Osteocyte (in vitro differentiated cells): ENCODE data around the gene SEMA3A. TPM values are rescaled to one million over a fixed set of nuclear protein-coding genes. Genes with fewer than 3 reads are reported as not detected.
"Not testable (repeated sequence)": the region's sequence is repeated elsewhere in the genome, so short reads cannot be mapped to it uniquely, and the experiment has no call there.

ENCODE experiments used
- DNase-seq: peaks from one replicate; pipeline ENCODE4 v3.0.0; 2021; ENCODE audit warnings: mixed read lengths; ENCODE audit not compliant: unreplicated experiment; ENCODE audit errors: extremely low spot score
- H3K27ac Mint-ChIP-seq: one replicate; pipeline ENCODE4 v1.8.0; 2021; ENCODE audit warnings: mild to moderate bottlenecking, mixed read lengths; ENCODE audit not compliant: unreplicated experiment
- H3K27me3 Mint-ChIP-seq: one replicate; pipeline ENCODE4 v1.8.0; 2021; ENCODE audit warnings: mixed read lengths; ENCODE audit not compliant: unreplicated experiment
- H3K36me3 Mint-ChIP-seq: one replicate; pipeline ENCODE4 v1.8.0; 2021; ENCODE audit warnings: mixed read lengths; ENCODE audit not compliant: unreplicated experiment
- H3K4me1 Mint-ChIP-seq: one replicate; pipeline ENCODE4 v1.8.0; 2021; ENCODE audit warnings: mixed read lengths; ENCODE audit not compliant: unreplicated experiment
- H3K4me3 Mint-ChIP-seq: one replicate; pipeline ENCODE4 v1.8.0; 2021; ENCODE audit warnings: mild to moderate bottlenecking, moderate library complexity, mixed read lengths; ENCODE audit not compliant: unreplicated experiment
- H3K9me3 Mint-ChIP-seq: one replicate; pipeline ENCODE4 v1.8.0; 2021; ENCODE audit warnings: mixed read lengths; ENCODE audit not compliant: unreplicated experiment
- CTCF ChIP-seq: fragments of 200-600 bp; sonication (generic); IDR thresholded peaks from 2 replicates; pipeline ENCODE4 v1.5.0; 2021; ENCODE audit warnings: antibody characterized with exemption, mild to moderate bottlenecking, moderate library complexity
- total RNA-seq: library from RNA; stranded (reverse); gene quantifications from 2 replicates; pipeline ENCODE4 v1.2.1, GENCODE V29; 2021

Gene SEMA3A
- total RNA-seq, 1 donor from 2014 or later, result 2.4 TPM

- H3K9me3 Mint-ChIP-seq, result peaks cover 3% of the 10 kb centered on the region
- DNase-seq, result no peak
- H3K4me1 Mint-ChIP-seq, result peaks cover 50% of the 10 kb centered on the region
- H3K27ac Mint-ChIP-seq, result peak overlapping the region; percentile 87
- no peaks in the 10 kb centered on the region for H3K36me3 Mint-ChIP-seq
- no peaks in the 10 kb centered on the region for H3K27me3 Mint-ChIP-seq
- H3K4me3 Mint-ChIP-seq, result peak overlapping the region; percentile 24
- TF ChIP-seq CTCF, result no peak
Measured at GRCh38 chr7:84058311-84059076, 136.1 kb downstream of the SEMA3A start.

- no peak overlapping the region for H3K27ac Mint-ChIP-seq
- peaks cover 3% of the 10 kb centered on the region for H3K9me3 Mint-ChIP-seq
- peaks cover 50% of the 10 kb centered on the region for H3K4me1 Mint-ChIP-seq
- no peaks in the 10 kb centered on the region for H3K27me3 Mint-ChIP-seq
- no peak overlapping the region for H3K4me3 Mint-ChIP-seq
- TF ChIP-seq CTCF, result no peak
- no peaks in the 10 kb centered on the region for H3K36me3 Mint-ChIP-seq
- DNase-seq, result no peak
Measured at GRCh38 chr7:84057576-84057975, 137.0 kb downstream of the SEMA3A start.

- H3K27ac Mint-ChIP-seq, result peak overlapping the region; percentile 60
- no peaks in the 10 kb centered on the region for H3K36me3 Mint-ChIP-seq
- DNase-seq, result no peak
- H3K9me3 Mint-ChIP-seq, result peaks cover 3% of the 10 kb centered on the region
- TF ChIP-seq CTCF, result no peak
- no peaks in the 10 kb centered on the region for H3K27me3 Mint-ChIP-seq
- peaks cover 46% of the 10 kb centered on the region for H3K4me1 Mint-ChIP-seq
- no peak overlapping the region for H3K4me3 Mint-ChIP-seq
Measured at GRCh38 chr7:84055904-84056605, 138.5 kb downstream of the SEMA3A start.

GRCh38 chr7:84055199-84055598 is 139.4 kb downstream of the SEMA3A start:
- Mint-ChIP-seq H3K4me1 (peaks cover 38% of the 10 kb centered on the region), H3K27ac (peak overlapping the region; percentile 60)
- H3K9me3 Mint-ChIP-seq, H3K4me3 Mint-ChIP-seq, H3K36me3 Mint-ChIP-seq, DNase-seq, H3K27me3 Mint-ChIP-seq: not testable (repeated sequence)

GRCh38 chr7:84049071-84049836 is 145.3 kb downstream of the SEMA3A start:
- H3K4me3 Mint-ChIP-seq, result no peak overlapping the region
- no peaks in the 10 kb centered on the region for H3K9me3 Mint-ChIP-seq
- H3K36me3 Mint-ChIP-seq, result no peaks in the 10 kb centered on the region
- DNase-seq, result no peak
- no peak for TF ChIP-seq CTCF
- H3K4me1 Mint-ChIP-seq, result peaks cover 7% of the 10 kb centered on the region
- no peak overlapping the region for H3K27ac Mint-ChIP-seq
- no peaks in the 10 kb centered on the region for H3K27me3 Mint-ChIP-seq
